Occipital lobe (tissue), 2 donors: ENCODE data around the gene PRELID3B. TPM values are rescaled to one million over a fixed set of nuclear protein-coding genes. Genes with fewer than 3 reads are reported as not detected.

ENCODE experiments used
- DNase-seq: peaks from one replicate; lab custom pipeline; 2025; lab: John Stamatoyannopoulos, UW
- total RNA-seq: library from RNA; depleted of rRNA; stranded (reverse); fragments of >200 nt; gene quantifications from one replicate; pipeline ENCODE4 v1.2.3, GENCODE V29; 2014

PRELID3B gene
- total RNA-seq, 1 donor from 2014 or later: 61.3 TPM

DNA sequence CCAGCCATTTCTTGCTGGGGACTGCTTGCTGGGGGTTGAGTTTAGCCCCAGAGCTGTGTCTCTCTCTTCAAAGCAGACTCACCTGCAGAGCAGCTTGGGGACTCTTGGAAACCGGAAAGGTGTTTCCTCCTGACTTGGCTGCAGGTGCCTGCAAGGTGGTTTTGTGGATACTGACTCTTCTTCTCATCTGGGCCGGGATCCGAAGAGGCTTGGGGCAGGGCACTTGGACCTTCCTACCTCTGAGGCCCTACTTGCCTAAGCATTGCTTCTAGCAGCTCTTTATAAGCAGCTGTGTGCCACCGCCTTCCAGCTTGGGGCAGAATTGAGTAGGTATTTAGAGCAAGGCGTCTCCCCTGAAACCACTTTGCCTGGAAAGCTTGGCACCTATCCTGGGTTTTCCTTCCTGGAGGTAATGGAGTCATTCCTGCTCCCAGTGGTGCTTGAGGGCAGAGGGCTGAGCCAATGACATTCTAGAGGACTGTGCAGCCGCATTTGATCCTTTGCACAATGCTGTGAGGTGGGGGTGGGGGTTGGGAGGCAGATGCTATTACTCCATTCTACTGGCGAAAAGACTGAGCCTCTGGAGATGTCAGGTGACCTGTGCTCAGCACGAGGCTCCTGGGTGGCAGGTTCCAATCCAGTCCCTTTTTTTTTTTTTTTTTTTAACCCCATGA, 32.1 kb downstream of the PRELID3B start:
- no peak for DNase-seq

DNA sequence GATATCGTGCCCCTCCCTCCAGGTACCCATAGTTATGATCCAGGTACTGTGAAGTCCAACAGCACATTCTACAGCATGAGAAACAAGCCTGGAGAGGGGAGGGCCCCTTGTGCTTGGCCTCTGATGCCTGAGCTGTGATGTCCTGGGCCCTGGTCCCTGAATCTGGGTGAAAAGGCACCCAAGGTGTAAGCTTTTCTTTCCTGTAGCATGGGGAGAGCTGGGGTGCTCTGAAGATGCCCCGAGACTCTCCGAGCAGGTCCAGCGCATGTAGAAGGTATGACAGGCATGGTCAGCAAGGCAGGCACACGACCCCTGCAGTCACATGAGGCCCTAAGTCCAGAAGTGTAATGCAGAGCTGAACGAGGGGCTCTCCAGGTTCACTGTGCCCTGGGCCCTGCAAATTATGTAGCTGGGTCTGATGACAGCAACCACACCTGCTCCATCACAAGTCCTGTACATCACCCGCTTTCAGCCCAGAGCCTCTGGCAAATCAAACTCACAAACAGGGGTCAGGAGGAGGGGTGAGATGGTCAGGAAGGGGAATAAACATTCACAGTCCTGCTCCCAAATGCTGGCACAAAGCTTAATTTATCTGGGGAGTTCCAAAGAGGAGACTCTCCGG, 33.8 kb downstream of the PRELID3B start:
- no peak for DNase-seq

DNA sequence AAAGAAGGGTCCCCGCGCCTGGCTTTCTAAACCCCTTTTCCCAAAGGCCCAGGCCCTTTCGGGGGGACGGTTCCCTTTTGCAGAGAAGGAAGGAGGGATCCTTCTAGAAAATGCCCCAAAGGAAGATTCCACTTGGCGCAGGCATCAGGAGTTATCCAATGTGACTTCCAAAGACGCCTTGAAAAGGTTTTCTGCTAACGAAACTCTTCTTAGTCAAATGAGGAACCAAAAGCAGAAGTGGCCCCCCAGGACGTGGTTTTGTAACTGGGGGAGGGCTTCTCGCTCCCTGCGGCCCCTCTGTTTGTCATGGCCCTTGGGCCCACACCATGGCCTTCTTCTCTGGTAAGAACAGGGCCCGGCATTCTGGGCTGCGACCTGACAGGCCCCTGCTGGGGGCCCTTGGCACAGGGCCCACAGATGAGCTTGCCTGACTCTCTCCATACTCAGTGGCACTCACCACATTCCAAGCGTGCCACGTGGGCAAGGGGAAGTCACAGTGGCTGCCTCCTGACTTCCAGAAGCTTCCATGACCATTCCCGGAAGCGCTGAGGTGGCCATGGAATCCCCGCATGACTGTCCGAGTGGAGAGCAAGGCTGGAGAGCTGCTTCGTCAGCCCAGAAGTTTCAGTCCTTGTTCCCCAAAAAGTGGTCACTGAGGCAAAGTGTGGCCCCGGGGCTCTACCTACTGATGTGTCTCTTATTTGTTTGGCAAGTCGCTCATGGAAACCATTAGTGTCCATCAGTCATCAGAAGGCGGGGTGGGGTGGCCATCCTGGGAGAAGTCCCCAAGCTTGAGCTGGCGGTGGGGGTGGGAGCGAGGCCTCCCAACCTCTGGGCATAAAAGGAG, 34.7 kb downstream of the PRELID3B start:
- no peak for DNase-seq

GRCh38 chr20:59006864-59007664, 35.5 kb downstream of the PRELID3B start, which contains the start of gene CTSZ:
CTSZ (minus strand) TSS chr20:59007254; CDS start chr20:59007128, 126 bp downstream.
- DNase-seq: no peak

GRCh38 chr20:59006167-59006863, 36.3 kb downstream of the PRELID3B start:
- no peak for DNase-seq

DNA sequence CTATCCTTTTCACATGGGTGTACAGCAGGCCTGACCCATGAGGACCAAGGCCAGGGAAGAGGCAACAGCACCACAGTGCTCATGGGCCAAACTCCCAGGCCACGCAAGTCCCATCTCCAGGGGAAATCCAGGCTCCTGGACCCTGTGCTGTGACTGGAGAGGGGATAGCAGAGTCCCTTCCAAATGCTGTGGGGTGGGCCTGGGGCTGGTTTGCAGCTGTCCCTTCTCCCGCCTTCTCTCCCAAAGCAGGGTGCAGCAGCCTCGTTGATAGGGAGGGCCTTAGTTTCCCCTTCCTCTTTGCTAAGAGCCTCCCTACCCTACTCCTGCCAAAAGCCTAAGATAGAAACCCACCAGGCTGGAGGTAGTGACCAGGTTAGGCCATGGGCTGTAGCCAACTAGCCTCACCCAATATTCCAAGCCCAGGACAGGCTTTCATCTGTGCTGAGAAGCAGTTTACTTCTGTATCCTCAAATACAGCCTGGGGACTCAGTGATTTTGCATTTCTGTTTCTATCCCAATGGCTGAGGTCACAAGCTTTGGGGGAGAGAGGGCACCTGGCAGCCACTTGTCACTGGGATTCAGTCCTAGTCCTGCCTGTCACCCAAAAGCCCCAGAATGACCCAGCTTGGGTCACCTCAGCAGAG, 36.9 kb downstream of the PRELID3B start:
- DNase-seq: no peak

GRCh38 chr20:59004763-59005522, 37.6 kb downstream of the PRELID3B start:
- no peak for DNase-seq

GRCh38 chr20:59004493-59004762, 38.2 kb downstream of the PRELID3B start:
- DNase-seq: no peak

GRCh38 chr20:59003836-59004492, 38.6 kb downstream of the PRELID3B start:
- no peak for DNase-seq

GRCh38 chr20:59002874-59003399, 39.6 kb downstream of the PRELID3B start:
- no peak for DNase-seq

DNA sequence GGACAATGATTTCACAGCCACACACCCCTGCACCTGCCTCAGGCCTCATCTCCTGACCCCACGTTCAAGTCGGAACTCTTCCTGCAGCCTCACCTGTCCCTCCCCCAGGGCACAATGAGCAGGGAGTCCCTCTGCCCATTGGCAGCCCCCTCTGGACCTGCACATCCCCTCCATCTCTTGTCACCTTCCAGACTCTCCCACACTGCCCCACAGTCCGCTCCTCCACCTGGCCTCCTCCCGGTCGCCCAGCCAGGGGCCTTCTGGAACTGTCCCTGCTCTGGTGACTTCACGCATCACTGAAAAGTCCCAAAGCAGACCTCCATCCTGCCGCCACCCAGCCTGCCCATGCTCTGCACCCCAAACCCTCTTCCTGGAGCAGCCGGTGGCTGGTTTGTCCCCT, 40.2 kb downstream of the PRELID3B start:
- DNase-seq: no peak

DNA sequence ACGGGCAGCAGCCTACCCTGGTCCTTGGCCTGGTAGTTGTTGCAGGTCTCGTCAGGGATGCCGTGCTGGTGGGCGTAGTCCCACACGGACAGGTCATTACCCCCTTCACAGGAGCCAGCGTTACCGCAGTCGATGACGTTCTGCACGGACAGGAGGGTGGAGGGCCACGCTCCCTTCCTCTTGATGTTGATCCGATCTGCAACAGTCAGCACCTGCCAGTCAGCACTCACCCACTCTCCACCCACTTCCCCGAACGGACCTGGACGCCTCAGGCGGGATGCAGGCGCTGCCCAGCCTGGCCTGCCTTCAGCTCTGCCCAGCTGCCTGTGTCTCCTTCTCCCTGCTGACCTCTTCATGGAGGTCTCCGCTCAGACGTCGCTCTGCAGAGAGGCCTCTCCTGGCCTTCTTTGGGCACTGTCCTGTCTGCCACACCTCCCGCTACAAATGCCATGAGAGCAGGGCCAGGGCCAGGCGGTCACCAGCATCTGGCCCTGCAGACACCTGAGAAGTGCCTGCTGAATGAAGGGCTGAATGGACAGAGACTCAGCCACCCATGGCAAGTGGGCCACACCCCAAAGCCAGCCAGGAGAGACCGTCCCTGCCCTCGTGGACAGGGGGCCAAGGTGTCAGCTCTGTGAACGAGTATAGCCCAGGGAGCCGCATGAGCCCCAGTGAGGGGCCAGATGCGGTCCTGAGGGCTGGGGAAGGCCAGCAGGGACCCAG, 41.0 kb downstream of the PRELID3B start:
- DNase-seq: no peak

GRCh38 chr20:59001068-59001448, 41.5 kb downstream of the PRELID3B start:
- DNase-seq: no peak

- no peak for DNase-seq
These were observed 42.3 kb downstream of the PRELID3B start for GRCh38 chr20:59000326-59000725.

DNA sequence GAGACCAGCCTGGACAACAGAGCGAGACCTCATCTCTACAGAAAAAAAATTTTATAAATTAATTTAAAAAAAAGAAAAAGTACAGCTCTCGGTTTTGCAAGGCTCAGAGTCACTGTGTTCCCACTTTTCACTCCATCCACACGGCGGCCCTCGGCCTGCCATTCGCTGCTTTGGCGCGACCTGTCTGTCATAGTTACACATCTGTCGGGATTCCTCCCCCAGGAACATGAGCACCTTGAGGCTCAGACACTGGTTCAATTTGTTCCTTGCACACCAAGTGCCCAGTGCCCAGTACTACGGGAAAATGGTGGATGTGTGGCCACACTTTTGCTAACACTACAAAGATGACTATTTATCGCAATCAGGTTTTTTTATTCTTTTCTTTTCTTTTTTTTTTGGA, 43.9 kb downstream of the PRELID3B start:
- no peak for DNase-seq

GRCh38 chr20:58997141-58997770, 45.3 kb downstream of the PRELID3B start:
- no peak for DNase-seq

DNA sequence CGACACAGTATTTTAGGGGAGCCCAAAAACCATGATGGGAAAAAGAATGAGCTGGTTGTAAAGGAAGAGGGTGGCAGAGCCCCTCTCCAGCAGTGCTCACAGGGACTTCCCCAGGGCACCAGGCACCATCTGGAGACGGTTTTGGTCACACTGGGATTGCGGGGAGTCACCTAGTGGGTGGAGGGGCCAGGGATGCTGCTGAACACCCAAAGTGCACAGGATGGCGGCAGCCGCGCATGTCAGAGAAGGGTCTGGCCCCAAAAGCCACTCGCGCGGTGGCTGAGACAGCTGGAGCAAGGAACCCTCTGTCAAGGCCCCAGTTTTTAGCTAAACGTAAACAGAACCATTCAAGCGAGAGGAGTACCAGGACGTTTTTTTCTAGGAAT, 46.4 kb downstream of the PRELID3B start:
- DNase-seq: no peak
